ENCODE measurements around the gene SSC5D.
"Not testable (repeated sequence)": the region's sequence is repeated elsewhere in the genome, so short reads cannot be mapped to it uniquely, and the experiment has no call there.

SSC5D gene

DNA sequence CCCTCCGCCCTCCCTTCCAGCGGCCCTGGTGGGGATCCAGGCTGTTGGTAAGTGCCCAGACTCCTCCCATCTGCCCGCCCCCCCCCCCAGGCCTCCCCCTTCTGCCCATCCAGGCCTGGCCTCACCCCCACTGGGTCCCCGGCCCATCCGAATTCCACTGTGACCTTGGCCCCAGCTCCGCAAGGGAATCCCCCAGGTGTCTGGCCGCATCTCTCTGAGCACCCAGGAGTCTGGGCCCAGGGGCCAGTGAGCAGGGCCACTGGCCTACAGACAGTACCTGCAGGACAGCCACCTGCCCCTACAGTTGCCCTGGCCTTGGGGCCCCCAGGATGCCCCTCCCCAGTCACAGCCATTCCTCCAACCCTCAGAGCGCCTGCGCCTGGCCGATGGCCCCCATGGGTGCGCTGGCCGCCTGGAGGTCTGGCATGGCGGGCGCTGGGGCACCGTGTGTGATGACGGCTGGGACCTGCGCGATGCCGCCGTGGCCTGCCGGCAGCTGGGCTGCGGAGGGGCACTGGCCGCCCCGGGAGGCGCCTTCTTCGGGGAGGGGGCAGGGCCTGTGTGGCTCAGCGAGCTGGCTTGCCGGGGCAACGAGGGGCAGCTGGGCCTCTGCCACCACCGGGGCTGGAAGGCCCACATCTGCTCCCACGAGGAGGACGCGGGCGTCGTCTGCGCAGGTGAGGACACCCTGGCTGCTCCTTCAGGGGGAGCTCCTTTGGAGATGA lies 912 bp downstream of the SSC5D start:
- no peak for DNase-seq

DNA sequence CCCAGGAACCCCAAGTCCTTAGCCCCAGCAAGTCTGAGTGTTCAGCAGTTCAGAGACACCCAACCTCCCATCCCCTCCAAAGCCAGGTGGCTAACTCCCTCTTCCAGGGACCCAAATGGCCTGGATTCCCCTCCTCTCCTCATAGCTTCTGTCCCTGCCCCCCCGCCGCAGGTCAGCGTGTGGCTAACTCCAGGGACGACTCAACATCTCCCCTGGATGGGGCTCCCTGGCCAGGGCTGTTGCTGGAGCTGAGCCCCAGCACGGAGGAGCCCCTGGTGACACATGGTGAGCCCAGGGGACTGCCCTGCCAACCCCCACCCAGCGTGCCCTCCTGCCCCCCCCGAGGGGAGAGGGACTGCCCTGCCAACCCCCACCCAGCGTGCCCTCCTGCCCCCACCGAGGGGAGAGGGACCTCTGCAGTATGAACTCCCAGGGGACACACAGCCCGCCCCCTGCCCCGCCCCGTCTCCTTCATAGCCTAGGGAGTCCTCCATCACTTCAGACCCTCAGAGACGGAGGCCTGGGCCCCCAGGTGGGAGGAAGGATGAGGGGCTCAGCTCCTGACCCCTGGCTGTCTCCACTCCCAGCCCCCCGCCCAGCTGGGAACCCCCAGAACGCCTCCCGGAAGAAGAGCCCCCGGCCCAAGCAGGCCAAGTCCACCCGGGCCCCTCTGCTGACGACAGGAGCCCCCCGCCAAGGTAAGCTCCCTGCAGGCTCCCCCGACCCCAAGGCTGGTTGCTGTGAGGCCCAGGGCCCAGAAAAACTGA lies 1.7 kb downstream of the SSC5D start:
- DNase-seq: no peak

DNA sequence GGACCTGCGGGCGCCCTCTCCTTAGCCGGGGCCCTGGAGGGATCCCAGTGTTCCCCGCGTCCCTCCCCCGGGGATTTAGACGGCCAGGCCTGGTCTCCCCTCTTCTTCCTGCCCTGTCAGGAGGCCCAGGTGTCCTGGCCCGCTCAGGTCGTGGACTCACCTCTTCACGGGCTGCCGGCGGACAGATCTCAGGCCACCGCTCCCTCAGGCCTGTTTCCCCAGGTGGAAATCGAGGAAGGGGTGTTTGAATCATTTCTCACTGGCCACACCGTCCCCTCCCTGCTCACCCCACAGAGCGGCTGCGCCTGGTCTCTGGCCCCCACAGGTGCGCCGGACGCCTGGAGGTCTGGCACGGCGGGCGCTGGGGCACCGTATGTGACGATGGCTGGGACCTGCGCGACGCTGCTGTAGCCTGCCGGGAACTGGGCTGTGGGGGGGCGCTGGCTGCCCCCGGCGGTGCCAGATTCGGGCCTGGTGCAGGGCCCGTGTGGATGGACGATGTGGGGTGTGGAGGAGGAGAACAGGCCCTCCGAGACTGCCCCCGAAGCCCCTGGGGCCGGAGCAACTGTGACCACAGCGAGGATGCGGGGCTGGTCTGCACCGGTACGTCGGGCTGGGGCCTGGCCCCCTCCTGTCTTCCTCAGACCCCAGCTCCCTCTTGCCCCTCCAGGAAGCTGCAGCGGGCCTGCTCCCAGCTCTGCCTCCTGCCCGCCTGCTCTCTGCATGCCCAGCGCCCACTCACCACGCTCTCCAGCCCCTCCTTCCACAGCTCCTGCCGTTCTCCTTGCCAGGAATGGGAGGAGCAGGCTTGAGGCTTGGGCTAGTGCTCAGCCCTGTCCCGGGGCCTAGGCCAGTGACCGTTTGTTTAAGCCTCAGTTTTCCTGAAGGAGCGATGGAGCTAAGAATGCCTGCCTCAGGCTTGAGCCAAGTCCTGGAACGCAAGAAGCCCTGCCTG lies 2.5 kb downstream of the SSC5D start:
- DNase-seq: no peak

DNA sequence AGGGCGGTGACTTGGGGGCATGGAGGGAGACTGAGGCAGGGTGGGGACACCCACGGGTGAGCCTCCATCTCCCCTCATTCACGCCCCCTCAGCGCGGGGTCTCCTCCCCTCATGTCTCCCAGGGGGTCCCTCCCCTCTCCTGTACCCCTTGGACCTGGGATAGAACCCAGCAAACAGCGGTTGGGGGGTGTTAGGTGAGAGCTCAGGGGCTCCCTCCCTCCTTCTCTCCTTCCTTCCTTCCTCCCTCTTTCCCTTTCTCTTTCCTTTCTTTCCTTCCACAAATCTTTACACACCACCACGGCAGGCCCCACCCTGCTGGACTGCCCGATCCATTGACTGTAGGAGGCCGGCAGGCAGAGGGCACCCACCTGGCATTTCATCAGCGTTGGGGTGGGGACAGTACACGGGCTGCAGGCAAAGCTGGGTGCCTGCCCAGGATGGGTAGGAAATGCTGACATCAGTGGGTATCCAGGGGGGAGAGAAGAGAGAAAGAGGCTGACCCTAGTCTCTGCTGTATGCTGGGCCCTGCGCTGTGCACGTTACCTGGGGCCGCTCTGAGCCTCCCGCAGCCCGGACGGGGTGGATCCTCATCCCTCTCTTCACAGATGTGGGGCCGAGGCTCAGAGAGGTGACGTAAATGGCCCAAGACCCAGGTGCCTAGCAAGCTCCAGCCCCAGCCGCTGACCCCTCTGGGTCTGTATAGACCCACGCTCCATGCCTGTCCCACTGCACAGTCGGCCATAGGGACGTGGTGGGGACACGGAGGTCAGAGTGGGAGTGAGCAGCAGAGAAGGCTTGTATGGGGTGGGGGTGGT lies 3.5 kb downstream of the SSC5D start:
- no peak for DNase-seq

DNA sequence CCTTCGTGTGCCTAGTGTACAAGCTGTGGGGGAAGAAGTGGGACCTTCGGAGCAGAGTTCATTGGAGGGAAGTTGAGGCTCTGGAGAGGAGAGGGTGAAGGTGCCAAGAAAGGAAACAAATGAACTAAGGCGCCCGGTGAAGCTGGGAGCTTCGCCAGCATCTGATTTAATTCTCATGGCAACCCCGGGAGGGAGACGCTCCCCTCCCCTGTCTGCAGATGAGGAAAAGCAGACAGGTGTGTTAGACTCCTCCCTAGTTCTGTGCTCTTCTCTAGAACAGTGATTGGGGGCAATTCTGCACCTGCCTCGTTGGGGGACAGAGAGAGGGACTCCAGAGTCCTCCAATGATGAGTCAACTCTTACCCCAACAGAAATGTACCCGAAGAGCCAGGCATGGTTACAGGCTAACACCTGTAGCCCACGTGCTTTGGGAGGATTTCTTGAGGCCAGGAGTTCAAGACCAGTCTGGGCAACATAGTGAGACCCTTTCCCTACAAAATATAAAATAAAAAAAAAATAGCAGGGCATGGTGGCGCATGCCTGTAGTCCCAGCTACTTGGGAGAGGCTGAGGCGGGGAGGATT lies 4.2 kb downstream of the SSC5D start:
- no peak for DNase-seq

DNA sequence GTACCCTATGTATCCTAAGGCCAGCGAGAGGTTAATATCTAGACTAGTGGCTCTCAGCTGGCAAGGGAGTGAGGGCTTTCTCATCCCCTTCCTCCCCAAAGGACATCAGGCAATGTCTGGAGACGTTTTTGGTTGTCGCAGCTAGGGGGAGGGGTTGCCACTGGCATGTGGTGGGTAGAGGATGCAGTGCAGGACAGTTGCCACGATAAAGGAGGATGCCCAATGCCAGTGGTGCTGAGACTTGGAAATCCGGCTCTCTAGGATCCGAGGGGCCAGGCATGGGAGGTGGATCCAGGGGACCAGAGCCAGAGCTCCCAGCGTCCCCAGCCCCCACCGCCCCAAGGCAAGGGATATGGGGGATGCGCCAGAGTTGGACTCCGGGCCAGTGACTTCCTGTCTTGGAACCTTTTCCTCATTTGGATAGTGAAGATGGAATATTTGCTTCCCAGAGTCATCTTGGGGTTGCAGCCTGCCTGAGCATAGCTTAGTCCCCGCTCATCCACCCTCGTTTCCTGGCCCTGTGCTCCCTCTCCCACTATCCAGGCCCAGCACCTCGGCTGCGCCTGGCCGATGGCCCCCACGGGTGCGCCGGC lies 4.9 kb downstream of the SSC5D start:
- no peak for DNase-seq

DNA sequence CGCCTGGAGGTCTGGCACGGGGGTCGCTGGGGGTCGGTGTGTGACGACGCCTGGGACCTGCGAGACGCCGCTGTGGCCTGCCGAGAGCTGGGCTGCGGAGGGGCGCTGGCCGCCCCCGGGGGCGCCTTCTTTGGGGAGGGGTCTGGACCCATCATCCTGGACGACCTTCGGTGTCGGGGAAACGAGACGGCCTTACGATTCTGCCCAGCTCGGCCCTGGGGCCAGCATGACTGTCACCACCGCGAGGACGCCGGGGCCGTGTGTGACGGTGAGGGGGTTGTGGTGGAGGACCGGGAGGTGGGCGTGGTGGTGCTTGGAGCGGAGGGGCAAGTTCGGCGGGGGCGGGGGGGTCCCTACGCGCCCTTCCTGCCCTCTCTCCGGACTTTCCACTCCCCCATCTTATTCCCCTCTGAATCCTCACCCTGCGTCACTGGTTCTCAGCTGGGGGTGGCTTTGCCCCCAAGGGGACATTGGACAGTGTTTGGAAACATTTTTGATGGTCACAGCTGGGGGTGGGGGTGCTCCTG lies 5.5 kb downstream of the SSC5D start:
- no peak for DNase-seq

DNA sequence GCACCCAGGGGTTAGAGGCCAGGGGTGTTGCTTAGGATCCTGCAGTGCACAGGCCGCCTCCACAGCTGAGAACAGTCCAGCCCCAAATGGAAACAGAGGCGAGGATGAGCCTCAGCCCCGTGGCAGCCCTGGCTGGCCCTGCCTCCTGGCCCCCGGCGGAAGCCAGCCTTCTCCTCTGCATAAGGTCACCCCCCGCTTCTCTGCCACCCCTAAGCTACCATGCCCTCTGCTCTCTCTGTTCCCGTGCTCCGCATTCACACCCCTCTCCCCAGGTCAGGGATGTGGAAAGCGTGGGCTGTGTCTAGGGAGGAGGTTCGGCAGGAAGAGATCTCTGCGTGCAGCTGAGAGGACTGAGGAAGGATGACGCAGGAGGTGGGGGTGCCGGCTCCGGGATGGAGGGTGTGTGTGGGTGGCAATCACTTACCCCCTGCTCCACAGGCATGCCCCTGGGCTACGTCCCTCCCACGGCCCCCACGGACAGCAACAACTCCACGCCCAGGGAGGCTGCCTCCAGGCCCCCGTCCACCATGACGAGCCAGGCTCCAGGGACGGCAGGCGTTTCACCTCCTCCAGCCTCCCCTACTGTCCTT lies 6.0 kb downstream of the SSC5D start:
- no peak for DNase-seq

DNA sequence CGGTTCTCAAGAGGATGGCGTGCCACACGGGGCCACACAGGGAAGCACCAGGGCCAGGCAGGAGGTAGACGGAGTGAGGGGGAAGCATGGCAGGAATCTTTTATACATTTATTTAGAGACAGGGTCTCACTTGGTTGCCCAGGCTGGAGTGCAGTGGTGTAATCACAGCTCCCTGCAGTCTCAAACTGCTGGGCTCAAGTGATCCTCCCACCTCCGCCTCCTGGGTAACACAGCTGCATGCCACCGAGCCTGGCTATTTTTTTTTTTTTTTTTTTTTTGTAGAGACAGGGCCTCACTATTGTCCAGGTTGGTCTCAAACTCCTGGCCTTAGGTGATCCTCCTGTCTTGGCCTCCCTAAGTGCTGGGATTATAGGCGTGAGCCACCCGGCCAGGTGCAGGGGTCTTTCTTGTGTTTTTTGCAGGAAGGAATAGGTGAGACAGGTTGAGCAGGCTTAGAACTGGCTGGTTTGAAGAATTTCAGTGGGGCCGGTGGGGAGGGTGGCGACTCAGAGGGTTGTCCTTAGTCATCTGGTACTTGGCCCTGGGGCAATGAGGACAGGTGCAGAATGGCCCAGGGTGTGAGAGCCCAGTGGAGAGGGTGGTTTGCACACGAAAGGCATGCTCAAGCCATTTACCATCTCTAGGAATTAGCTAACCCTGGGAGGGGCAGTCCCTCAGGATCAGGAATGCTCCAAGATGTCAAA lies 7.6 kb downstream of the SSC5D start:
- DNase-seq: no peak

DNA sequence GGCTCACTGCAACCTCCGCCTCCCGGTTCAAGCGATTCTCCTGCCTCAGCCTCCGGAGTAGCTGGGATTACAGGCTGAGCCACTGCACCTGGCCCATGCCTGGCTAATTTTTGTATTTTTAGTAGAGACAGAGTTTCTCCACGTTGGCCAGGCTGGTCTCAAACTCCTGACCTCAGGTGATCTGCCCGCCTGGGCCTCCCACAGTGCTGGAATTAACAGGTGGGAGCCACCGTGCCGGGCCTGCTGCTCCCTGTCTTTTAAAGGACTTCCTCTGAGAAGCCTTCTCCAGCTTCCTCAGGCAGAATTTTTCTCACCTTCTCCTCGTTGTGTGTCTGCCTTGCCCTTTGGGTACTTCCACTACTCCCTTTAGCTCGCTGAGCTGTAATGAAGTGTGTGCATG lies 8.6 kb downstream of the SSC5D start:
- not testable (repeated sequence) for DNase-seq

DNA sequence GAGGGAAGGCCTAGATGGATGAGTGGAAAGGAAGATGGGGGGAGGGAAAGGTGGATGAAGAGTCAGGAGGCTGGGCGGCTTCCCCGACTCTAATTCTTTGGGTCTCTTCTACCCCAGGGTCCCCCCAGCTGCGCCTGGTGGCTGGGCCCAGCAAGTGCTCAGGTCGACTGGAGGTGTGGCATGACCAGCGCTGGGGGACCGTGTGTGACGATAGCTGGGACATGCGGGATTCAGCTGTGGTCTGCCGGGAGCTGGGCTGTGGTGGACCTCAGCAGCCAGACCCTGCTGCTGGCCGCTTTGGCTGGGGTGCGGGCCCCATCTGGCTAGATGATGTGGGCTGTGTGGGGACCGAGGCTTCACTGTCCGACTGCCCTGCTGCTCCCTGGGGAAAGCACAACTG lies 9.5 kb downstream of the SSC5D start:
- DNase-seq: no peak

DNA sequence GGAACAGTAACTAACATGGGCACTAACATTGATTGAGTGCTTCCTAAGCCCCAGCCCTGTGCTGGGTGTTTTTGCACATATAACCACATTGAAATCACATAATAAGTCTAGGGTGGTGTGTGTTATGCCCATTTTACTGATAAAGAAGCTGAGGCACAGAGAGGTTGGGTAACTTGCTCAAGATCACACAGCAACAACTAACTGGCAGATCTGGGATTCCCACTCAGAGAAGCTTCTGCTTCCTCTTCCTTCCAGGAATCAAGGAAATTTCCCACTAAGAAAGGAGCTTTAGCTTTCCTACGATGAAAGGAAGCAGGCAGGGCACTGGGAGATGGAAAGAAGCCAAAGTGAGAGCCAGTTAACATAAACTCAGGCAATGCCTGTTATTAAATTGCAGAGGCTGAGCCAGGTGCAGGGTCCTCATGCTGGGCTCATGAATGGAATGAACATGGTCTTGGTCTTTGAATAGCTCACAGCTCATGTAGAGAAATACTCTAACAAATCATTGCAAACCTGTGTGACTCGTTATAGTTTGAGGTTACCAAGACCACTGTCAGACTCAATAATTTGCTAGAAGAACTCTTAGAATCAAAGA lies 10.1 kb downstream of the SSC5D start:
- no peak for DNase-seq

DNA sequence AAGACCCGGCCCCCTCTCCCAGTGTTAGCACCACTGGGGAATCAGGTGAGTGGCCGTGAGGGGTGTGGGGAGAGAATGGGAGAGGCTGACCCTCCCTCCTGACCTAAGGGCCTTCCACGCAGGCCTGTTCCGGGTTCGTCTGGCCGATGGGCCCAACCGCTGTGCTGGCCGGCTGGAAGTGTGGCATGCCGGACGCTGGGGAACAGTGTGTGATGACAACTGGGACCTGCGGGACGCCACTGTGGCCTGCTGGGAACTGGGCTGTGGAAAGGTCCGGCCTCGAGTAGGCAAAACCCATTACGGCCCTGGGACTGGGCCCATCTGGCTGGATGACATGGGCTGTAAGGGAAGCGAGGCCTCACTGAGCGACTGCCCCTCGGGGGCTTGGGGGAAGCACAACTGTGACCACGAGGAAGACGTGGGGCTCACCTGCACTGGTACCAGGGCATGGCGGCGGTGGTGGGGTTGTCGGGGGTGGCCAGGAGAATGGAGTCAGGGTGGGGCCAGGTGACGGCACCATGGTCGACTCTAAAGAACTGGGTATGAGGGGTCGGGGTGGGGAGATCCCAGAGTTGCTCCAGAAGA lies 12.2 kb downstream of the SSC5D start:
- DNase-seq: no peak

DNA sequence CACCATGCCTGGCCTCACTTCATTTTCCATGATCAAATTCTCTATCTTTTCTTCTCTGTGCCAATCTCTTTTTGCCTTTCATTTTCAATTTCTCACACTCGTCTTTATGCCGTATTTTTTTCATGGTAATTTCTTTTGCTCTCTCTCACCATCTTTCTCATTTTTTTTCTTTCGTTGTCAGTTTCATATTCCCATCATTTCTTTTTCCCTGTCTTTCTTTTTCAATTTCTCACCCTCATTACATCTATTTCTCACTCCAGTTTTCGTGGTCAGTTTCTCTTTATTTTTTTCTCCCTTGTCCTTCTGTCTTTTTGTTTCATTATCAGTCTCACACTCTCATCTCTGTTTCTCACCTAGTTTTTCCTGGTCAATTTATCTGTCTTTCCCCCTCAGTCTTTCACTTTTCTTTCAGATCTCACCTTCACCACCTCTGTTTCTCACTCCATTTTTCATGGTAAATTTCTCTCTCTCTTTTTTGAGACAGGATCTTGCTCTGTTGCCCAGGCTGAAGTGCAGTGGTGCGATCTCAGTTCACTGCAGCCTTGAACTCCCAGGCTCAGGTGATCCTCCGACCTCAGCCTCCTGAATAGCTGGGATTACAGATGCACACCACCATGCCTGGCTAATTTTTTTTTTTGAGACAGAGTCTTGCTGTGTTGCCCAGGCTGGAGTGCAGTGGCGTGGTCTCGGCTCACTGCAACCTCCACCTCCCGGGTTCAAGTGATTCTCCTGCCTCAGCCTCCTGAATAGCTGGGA lies 14.1 kb downstream of the SSC5D start:
- no peak for DNase-seq

DNA sequence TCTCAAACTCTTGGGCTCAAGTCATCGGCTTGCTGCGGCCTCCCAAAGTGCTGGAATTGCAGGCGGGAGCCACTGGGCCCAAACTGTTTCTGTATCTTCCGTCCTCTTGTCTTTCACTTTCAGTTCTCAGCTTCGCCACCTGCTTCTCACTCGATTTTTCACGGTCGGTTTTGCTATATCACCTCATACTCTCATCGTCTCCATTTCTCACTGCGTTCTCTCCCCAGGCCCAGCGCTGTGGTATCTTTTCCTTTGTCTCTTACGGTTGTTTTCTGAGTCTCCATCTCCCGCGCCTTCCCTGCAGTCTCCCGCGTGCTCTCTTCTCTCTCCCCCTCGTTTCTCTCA lies 14.9 kb downstream of the SSC5D start:
- DNase-seq: no peak

DNA sequence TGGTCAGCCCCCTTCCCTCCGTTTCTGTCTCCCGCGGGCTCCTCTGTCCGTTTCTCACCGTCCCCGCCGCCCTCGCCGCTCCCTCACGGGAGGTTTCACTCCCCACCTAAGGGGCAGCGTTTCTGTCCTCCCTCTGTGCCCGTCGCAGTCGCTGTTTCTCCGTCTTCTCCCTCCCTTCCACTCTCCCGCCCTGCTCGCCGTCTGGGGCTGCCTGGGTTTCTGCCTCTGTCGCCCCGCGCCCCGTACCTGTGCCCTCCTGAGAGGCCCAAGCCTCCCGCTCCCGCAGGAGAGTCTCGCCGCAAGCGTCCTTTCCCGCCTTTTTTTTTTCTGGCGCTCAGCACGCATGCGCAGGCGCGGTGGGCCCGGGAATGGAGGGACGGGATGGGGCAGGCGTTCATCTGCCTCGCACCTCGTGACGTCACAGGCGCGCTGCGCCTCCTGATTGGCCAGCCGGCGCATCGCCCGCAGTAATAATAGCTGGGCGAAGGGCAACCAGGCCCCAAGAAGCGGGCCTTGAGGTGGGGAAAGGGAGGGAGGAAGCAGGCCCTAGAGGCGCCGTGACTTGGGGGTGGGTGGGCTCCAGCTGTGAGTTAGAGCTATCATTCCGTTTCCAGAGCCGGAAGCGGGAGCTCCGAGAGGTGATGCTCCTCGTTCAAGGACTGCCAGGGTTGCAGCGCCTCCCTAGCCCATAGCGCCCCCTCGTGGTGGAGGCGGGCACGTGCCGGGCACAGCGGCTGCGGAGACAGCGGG lies 15.4 kb downstream of the SSC5D start:
- peak; percentile 92 for DNase-seq

DNA sequence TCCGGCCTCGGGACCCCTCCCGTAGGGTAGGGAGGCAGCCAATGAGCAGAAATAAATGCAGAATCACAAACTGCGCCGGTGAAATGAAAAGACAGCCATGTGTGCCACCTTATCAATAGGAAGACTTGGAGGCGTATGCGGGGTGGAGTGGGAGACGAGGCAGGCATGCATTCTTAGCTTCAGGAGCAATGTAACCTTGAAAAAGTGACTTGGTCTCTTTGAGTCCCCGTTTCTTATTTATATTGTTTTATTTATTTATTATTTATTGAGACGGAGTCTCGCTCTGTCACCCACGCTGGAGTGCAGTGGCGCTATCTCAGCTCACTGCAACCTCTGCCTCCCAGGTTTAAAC lies 16.0 kb downstream of the SSC5D start:
- no peak for DNase-seq

DNA sequence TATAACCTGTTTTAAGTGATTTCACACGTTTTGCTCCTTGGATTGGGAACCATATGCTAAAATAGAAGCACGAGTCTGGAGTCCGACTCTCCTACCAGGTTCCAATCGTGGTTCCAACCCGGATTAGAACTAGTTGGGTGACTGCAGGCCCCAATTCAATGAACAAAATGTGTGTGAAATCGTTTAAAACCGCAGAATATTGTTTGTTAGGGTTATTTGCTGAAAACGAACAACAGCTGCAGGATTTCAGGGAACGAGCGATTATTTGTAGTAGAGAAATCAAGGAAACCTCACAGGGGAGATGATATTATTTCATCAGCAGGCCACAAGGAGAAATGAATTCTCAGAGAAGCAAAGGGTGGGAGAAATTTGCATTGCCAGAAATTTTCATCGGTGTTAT lies 16.7 kb downstream of the SSC5D start:
- no peak for DNase-seq
